ENCODE data around the gene NEK8. TPM values are rescaled to one million over a fixed set of nuclear protein-coding genes. Genes with fewer than 3 reads are reported as not detected.
A peak's percentile ranks its signal among the peaks of the same experiment; 100 is the strongest.

Gene NEK8
- total RNA-seq, 1 experiment from 2014 or later: 8.6 TPM

GRCh38 chr17:28724500-28725165 lies 4.0 kb upstream of the NEK8 start:
- H3K27ac Mint-ChIP-seq (ENCODE audit: low read depth, unreplicated experiment): peak overlapping the region; percentile 87
- intact Hi-C loops (cut with micrococcal nuclease): no loop called here
- no peak for DNase-seq (ENCODE audit: unreplicated experiment)
- no peaks in the 10 kb centered on the region for H3K9me3 Mint-ChIP-seq (ENCODE audit: unreplicated experiment)
- H3K4me3 Mint-ChIP-seq (ENCODE audit: unreplicated experiment): peak overlapping the region; percentile 91
- BruUV-seq (replicated peaks): no TSS peak
- no peaks in the 10 kb centered on the region for H3K27me3 Mint-ChIP-seq (ENCODE audit: insufficient read depth, unreplicated experiment)
- TF ChIP-seq CTCF (IDR thresholded peaks at IDR 0.05; ENCODE audit: unreplicated experiment): no peak
- peaks cover 75% of the 10 kb centered on the region for H3K36me3 Mint-ChIP-seq (ENCODE audit: insufficient read depth, unreplicated experiment)
- H3K4me1 Mint-ChIP-seq (ENCODE audit: insufficient read depth, unreplicated experiment): peaks cover 24% of the 10 kb centered on the region
- ChIA-PET CTCF (interaction anchor here (0.7 to 9.2 kb wide), 3 partner anchors 13 to 224 kb away, joined by 4 to 365 read pairs (median 4); partner anchors contain the start of genes PROCA1 and TRAF4), POLR2A (interaction anchor here (0.6 to 18.0 kb wide), 22 partner anchors 9 to 226 kb away, joined by 3 to 1135 read pairs (median 5); partner anchors contain the start of genes BLTP2, DHRS13, FAM222B and FLOT2)

GRCh38 chr17:28725166-28725659 lies 3.4 kb upstream of the NEK8 start:
- TSS peak; percentile 35 for BruUV-seq (replicated peaks)
- H3K27ac Mint-ChIP-seq (ENCODE audit: low read depth, unreplicated experiment): peak overlapping the region; percentile 87
- CTCF ChIA-PET: interaction anchor here (0.6 to 9.2 kb wide), 5 partner anchors 13 to 392 kb away, joined by 3 to 365 read pairs (median 4); partner anchors contain the start of genes PROCA1 and TRAF4
- DNase-seq (ENCODE audit: unreplicated experiment): peak; percentile 71
- H3K27me3 Mint-ChIP-seq (ENCODE audit: insufficient read depth, unreplicated experiment): no peaks in the 10 kb centered on the region
- H3K4me1 Mint-ChIP-seq (ENCODE audit: insufficient read depth, unreplicated experiment): peaks cover 27% of the 10 kb centered on the region
- H3K9me3 Mint-ChIP-seq (ENCODE audit: unreplicated experiment): no peaks in the 10 kb centered on the region
- POLR2A ChIA-PET: interaction anchor here (0.7 to 18.0 kb wide), 25 partner anchors 10 to 867 kb away, joined by 3 to 1135 read pairs (median 5); partner anchors contain the start of genes BLTP2, DHRS13, FAM222B and FLOT2
- TF ChIP-seq CTCF (IDR thresholded peaks at IDR 0.05; ENCODE audit: unreplicated experiment): no peak
- H3K4me3 Mint-ChIP-seq (ENCODE audit: unreplicated experiment): peak overlapping the region; percentile 91
- H3K36me3 Mint-ChIP-seq (ENCODE audit: insufficient read depth, unreplicated experiment): peaks cover 70% of the 10 kb centered on the region
- intact Hi-C loops (cut with micrococcal nuclease): no loop called here

- H3K27ac Mint-ChIP-seq (ENCODE audit: low read depth, unreplicated experiment): peak overlapping the region; percentile 87
- ChIA-PET CTCF (interaction anchor here (0.5 to 9.2 kb wide), 17 partner anchors 9 to 393 kb away, joined by 3 to 365 read pairs (median 10); partner anchors contain the start of genes FLOT2 and TRAF4), POLR2A (interaction anchor here (0.7 to 18.0 kb wide), 27 partner anchors 10 to 866 kb away, joined by 3 to 1135 read pairs (median 6); partner anchors contain the start of genes BLTP2, DHRS13, FAM222B and FLOT2)
- intact Hi-C loops (cut with micrococcal nuclease): loop anchor here (1.0 to 2.0 kb wide), 3 partner anchors 154 to 227 kb away; partner anchors contain the start of gene DHRS13
- peaks cover 64% of the 10 kb centered on the region for H3K36me3 Mint-ChIP-seq (ENCODE audit: insufficient read depth, unreplicated experiment)
- no TSS peak for BruUV-seq (replicated peaks)
- TF ChIP-seq CTCF (IDR thresholded peaks at IDR 0.05; ENCODE audit: unreplicated experiment): no peak
- DNase-seq (ENCODE audit: unreplicated experiment): peak; percentile 91
- H3K4me1 Mint-ChIP-seq (ENCODE audit: insufficient read depth, unreplicated experiment): peaks cover 27% of the 10 kb centered on the region
- peak overlapping the region; percentile 91 for H3K4me3 Mint-ChIP-seq (ENCODE audit: unreplicated experiment)
- no peaks in the 10 kb centered on the region for H3K27me3 Mint-ChIP-seq (ENCODE audit: insufficient read depth, unreplicated experiment)
- H3K9me3 Mint-ChIP-seq (ENCODE audit: unreplicated experiment): no peaks in the 10 kb centered on the region
These were observed 2.8 kb upstream of the NEK8 start for GRCh38 chr17:28725660-28726225.

Measured in MCF 10A (cell line).